ENCODE data around the gene FAM83G. TPM values are rescaled to one million over a fixed set of nuclear protein-coding genes. Genes with fewer than 3 reads are reported as not detected.

Gene FAM83G
- total RNA-seq, 1 experiment from 2014 or later: 38.7 TPM

DNA sequence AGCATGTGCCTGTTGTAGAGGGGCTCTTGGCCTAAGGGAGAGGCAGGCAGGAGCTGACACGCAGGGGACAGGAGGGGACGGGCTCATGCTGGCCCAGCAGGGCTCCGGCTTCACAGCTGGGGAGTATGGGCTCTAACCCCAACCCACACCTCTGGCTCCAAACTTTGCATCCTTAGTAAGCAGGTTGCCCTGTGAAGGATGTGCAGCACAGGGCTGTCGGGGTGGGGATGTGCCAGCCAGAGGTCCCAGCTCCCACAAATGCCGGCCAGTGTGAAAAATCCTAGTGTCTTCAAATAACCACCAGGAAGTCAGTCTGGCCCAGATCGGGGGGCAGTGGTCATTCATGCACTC, 14.0 kb upstream of the FAM83G start:
- H3K4ac ChIP-seq (ENCODE audit: low read depth, low read length): no peak overlapping the region
- no peaks in the 10 kb centered on the region for H4K20me1 ChIP-seq (ENCODE audit: control insufficient read depth, insufficient read depth, insufficient read length)
- H3K27ac ChIP-seq (ENCODE audit: insufficient read length, low read depth, low read length): no peak overlapping the region
- H2BK20ac ChIP-seq (ENCODE audit: low read depth, low read length, poor library complexity, severe bottlenecking): no peak overlapping the region
- H3K14ac ChIP-seq (ENCODE audit: insufficient read depth, low read length): no peak overlapping the region
- no peak overlapping the region for H3T11ph ChIP-seq (ENCODE audit: low read length)
- H3K27ac Mint-ChIP-seq: no peak overlapping the region
- peaks cover 7% of the 10 kb centered on the region for H3K27me3 Mint-ChIP-seq (ENCODE audit: low read depth)
- no peaks in the 10 kb centered on the region; a peak in 1 of 7 replicates for H3K36me3 Mint-ChIP-seq (ENCODE audit: insufficient read depth in 1 of 3, low read depth in 3 of 3)
- H3K56ac ChIP-seq (ENCODE audit: insufficient read length, low read depth, low read length): no peak overlapping the region
- H3K23me2 ChIP-seq (ENCODE audit: insufficient read length, low read depth, low read length, poor library complexity, severe bottlenecking): no peaks in the 10 kb centered on the region
- no peak overlapping the region for H3K4me2 ChIP-seq (ENCODE audit: insufficient read depth, insufficient read length, low read length)
- H4K5ac ChIP-seq (ENCODE audit: insufficient read length, low read depth, low read length): no peak overlapping the region
- H3K18ac ChIP-seq (ENCODE audit: insufficient read length, low read depth, low read length): no peak overlapping the region
- no CpG with 5 or more reads among the region's 6 CpGs for WGBS (ENCODE audit: extremely low coverage, insufficient read length, low lambda C conversion rate)
- no peak overlapping the region for H2BK12ac ChIP-seq (ENCODE audit: insufficient read length, low read depth, low read length)
- no peak overlapping the region for H2BK15ac ChIP-seq (ENCODE audit: low read depth, low read length)
- TF ChIP-seq, protein P1, sequence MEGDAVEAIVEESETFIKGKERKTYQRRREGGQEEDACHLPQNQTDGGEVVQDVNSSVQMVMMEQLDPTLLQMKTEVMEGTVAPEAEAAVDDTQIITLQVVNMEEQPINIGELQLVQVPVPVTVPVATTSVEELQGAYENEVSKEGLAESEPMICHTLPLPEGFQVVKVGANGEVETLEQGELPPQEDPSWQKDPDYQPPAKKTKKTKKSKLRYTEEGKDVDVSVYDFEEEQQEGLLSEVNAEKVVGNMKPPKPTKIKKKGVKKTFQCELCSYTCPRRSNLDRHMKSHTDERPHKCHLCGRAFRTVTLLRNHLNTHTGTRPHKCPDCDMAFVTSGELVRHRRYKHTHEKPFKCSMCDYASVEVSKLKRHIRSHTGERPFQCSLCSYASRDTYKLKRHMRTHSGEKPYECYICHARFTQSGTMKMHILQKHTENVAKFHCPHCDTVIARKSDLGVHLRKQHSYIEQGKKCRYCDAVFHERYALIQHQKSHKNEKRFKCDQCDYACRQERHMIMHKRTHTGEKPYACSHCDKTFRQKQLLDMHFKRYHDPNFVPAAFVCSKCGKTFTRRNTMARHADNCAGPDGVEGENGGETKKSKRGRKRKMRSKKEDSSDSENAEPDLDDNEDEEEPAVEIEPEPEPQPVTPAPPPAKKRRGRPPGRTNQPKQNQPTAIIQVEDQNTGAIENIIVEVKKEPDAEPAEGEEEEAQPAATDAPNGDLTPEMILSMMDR (conservative IDR thresholded peaks at IDR 0.05): no peak
- no peaks in the 10 kb centered on the region for H3K4me1 ChIP-seq (ENCODE audit: insufficient read depth, low read length)
- no peak overlapping the region for H2AFZ ChIP-seq (ENCODE audit: low read length)
- H3K23ac ChIP-seq (ENCODE audit: insufficient read length, low read depth, low read length): no peak overlapping the region
- no peaks in the 10 kb centered on the region; the same call in 1 of the 2 replicates for H3K27me3 ChIP-seq (ENCODE audit: insufficient read depth, low read length)
- no peak overlapping the region for H4K91ac ChIP-seq (ENCODE audit: insufficient read length, low read depth, low read length)
- H3K79me2 ChIP-seq (ENCODE audit: insufficient read depth, low read length): no peaks in the 10 kb centered on the region
- no peak overlapping the region for H2BK120ac ChIP-seq (ENCODE audit: low read depth, low read length, poor library complexity, severe bottlenecking)
- H3K9ac ChIP-seq (ENCODE audit: extremely low read depth, insufficient read length, low read length): no peak overlapping the region
- no peak overlapping the region for H3K4me3 Mint-ChIP-seq
- H3K9me3 Mint-ChIP-seq: no peaks in the 10 kb centered on the region
- H2BK5ac ChIP-seq (ENCODE audit: insufficient read length, low read length): no peak overlapping the region
- DNase-seq: no peak
- H3K4me1 Mint-ChIP-seq: peaks cover 6 to 26% of the 10 kb centered on the region in 2 experiments
- H3K79me1 ChIP-seq (ENCODE audit: insufficient read depth, low read depth, low read length, poor library complexity, severe bottlenecking): no peaks in the 10 kb centered on the region
- no peak overlapping the region for H2AK5ac ChIP-seq (ENCODE audit: insufficient read length, low read length)
- H3K9me3 ChIP-seq (ENCODE audit: control insufficient read depth, low read depth, low read length): no peaks in the 10 kb centered on the region
- H4K8ac ChIP-seq (replicated peaks; ENCODE audit: insufficient read length, low read depth, low read length): no peak overlapping the region
